T-helper 22 cell (primary cell): ENCODE results near the gene DUSP6.
A peak's percentile ranks its signal among the peaks of the same experiment; 100 is the strongest.
"Not testable (repeated sequence)": the region's sequence is repeated elsewhere in the genome, so short reads cannot be mapped to it uniquely, and the experiment has no call there.

Experiments used
- DNase-seq: peaks from one replicate; pipeline ENCODE4 v3.0.0-alpha.2; 2020; ENCODE audit warnings: low read depth

The DUSP6 gene

DNA sequence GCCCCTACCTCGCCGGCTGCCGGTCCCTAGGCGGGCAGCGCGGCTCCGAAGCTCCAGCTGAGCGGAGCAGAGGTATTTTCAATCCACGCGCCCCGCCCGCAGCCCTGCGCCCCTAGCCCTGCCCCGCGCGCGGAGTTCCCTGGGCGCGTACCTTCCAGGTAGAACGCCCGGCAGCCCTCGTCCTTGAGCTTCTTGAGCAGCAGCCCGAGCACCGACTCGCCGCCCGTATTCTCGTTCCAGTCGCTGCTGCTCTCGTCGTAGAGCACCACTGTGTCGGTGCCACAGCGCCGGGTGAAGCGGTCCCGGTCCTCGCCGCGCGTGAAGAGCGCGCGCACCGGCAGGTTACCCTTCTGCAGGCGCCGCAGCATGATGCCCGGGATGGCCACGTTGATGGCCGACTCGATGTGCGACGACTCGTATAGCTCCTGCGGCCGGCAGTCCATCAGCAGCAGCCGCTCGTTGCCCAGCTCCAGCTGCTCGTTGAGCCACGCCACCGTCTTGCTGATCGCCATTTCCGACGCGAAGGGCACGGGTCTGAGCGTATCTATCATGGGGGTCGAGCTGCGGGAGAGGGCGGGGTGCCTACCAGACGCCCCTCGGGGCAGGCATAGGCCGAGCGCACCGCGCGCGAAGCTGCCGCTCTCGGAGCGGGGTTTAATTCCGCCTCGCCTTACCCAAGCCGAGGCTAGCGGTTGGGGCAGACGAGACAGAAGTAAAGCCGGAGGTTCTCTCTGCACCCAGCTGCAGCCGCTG lies 636 bp downstream of the DUSP6 start:
- no peak for DNase-seq

DNA sequence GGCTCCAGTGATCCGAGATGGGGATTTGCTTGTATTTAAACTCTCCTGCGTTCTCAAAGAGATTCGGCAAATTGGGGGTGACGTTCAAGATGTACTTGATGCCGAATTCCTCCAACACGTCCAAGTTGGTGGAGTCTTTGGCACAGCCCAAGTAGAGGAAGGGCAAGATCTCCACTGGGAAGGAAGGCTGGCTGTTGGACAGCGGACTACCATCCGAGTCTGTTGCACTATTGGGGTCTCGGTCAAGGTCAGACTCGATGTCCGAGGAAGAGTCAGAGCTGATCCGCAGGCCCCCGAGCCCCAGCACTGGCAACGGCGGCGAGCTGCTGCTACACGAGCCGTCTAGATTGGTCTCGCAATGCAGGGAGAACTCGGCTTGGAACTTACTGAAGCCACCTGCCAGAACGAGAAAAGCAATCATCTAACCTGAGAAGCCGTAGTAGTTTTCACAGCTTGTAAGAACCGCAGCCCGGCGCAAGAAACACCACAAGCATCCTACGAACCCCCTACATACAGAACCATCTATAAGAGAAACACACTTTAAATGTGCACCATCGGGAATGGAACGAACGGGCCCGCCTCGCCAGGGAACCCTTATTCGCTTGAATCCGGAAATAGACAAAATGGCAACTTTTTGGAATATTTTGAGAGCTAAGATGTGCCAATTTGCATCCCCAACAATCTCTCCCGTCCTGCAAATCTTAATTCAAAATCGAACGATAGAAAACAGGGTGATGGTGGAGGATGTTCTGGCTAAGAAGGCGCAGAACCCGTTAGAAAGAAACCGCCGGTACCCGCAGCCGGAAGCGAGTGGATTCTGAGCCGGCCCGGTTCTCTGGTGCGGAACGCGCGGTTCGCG lies 1.4 kb downstream of the DUSP6 start:
- DNase-seq: no peak

DNA sequence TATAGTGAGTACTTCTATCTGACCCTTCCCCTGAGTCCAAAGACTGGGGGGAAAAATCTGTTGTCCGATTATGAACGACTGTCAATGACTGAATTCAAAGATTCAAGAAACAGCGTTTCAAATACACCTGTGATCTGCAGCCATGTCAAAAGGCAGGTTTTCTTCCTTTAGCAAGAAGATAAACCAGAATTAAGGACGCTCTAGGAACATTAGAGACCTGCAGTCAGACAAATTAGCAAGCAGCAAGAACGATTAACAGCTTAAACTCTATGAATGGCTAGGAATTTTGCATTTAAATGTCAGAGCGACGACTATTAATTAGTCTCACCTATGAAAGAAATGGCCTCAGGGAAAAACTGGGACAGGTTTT lies 2.1 kb downstream of the DUSP6 start:
- no peak for DNase-seq

DNA sequence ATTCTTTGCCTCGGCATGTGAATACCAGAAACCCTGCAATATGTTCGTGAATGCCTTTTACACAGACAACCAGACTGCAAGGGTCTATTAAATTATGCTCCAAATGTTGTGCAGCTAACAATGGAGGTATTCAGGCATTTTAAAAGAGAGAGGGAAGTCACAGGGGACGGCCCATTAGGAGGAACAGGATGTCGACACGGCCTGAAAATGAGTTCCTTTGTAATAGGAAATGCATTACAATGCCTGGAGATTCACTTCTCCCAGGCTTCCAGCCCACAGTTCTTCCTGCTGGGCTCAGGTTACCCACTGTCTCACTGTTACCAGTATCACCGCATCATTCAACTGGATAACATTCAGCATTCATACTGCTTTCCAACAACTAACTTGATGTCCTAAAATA lies 2.5 kb downstream of the DUSP6 start:
- no peak for DNase-seq

DNA sequence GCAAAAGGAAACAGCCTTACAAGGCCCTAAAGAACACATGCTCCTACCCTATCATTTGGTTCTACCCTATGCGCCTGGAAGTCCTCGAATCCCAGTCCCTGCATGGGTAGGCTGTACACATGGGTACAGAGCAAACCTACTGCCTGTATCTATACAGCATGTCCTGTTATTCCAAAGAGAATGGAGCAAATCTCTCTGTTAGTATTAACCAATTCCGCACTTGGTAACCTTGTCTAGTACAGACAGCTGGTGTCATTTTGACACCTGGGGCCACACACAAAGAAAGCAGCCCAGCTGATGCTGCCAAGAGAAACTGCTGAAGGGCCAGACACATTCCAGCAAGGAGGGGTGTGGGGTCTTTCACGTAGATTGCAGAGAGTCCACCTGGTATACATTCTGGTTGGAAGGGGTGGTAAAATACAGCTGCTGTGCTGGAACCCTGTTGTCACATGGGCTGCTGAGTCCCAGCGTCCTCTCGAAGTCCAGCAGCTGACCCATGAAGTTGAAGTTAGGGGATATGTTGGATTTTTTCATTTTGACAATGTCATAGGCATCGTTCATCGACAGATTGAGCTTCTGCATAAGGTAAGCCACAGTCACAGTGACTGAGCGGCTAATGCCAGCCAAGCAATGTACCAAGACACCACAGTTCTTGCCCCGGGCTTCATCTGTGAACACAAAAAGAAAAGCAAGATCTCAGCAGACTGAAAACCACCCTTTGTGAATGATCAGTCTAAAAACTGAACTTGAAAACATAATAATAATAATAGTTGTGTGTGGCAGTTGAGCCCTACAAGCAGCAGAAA lies 3.2 kb downstream of the DUSP6 start:
- DNase-seq: no peak

DNA sequence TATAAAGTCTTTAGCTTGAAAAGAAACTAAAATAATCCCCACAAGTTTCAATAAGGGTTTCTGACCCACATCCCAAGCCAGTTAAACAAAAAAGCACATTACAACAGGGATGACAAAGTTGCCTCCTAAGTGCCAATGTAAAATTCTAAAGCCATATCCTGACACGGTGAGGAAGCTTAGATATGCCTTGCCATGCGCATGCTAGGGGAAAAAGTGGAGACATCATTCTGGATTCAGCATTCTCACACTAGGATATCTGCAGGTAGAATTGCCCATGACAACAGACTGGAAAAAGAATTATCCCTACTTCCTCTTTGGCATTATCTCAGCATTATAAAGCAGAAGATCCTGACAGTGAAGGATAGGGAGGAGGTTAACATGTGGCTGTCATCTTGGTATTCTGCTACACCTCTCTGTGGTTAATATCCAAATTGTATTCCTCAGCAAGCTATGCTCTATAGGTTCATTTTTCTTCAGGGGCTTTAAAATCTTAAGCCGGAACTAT lies 4.9 kb downstream of the DUSP6 start:
- no peak for DNase-seq

DNA sequence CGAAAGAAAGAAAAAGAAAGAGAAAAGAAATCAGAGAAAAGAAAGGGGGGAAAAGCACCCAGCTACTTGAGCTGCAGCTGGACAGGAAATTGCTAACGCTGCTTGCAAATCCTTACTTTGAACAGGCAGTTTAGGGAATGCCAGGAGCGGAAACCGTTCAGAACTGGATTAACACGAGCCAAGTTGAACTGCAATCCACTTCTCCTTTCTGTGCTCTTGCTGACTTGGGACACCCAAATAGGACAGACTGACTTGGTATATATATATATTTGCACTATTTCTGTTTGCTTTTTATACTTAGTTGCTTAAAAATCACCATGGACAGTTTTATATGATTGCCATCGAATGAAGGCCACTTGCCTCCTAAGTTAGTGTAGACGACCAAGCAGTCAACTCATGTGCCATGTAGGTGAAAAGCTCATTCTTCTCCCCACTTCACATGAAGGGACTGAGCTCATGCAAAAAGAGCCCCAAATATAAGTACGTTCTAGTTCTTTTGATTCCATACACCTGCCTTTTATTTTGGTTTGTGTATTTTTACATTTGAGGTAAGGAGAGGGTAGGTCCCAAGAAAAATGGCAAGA lies 5.5 kb downstream of the DUSP6 start:
- no peak for DNase-seq

DNA sequence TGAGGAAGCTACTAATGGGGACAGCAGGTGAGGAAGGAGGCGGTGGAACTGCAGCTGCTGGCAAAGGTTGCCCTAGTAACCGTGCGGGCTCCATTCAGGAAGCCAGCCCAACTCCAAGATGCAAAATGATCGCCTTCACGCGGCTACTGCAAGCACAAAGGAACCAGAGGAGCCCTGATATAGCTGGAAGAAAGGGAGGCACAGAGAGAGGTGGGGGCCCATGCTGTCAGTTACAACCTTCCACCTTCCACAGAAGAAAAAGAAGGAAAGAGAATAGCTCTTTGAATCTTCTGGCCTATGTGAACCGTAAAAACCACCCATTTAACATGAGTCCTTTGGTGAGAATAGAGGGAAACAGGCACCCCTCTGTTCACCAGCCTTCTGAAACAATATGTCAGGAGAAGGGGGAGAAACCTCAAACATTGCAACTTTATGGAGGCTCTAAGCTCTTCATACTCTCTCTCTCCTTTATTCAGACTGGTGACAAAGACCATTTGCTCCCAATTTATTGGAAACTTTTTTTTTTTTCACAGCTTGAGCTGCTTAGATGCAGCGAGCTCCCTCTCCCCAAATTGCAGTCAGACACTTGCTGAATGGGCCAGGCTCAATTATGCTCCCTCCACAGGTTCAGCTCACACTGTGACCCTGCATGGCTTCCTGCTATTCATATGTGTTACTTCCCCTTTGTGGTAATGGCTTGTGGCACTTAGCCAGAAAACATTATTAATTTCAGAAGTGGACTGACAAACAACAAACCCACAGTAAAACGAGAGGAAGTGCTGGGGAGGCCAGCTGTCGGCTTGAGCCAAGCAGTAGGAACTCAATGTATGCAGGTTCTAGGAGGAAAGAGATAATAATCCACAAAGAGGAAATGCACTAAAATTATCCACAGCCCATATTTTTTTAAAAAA lies 6.2 kb downstream of the DUSP6 start:
- DNase-seq: peak; percentile 13

DNA sequence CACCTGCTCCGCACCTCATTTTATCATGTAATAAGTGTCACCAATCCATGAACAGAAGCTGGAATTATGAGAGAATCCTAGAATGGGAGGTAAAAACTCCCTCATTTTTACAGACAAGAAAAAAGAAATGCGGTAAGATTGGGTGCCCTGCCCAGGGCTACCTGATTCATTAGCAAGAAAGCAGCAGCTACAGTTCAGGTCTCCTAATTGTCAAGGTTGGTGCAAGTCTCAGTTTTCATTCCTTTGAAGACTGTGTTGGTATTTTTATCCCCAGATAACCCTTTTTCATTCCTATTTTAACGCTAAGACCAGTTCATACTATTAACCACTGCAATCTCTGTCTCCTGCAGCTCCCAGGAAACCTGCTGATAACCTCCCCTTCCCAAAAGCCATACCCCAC lies 6.9 kb downstream of the DUSP6 start:
- no peak for DNase-seq

DNA sequence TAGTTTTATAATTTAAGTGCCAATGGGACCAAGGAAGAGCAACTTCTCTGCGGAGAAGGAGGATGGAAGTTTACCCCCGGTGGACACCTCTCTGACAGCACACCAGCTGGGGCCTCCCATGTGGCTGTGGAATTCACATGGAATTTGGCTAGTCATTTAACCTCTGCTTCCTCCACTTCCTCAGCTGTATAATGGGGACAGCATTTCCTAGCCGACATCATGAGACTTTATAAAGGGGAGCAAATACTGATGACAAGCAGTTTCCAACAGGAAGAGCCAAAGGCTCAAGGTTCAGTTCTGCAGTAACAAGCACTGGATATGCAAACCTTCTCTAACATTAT lies 7.5 kb downstream of the DUSP6 start:
- DNase-seq: no peak

DNA sequence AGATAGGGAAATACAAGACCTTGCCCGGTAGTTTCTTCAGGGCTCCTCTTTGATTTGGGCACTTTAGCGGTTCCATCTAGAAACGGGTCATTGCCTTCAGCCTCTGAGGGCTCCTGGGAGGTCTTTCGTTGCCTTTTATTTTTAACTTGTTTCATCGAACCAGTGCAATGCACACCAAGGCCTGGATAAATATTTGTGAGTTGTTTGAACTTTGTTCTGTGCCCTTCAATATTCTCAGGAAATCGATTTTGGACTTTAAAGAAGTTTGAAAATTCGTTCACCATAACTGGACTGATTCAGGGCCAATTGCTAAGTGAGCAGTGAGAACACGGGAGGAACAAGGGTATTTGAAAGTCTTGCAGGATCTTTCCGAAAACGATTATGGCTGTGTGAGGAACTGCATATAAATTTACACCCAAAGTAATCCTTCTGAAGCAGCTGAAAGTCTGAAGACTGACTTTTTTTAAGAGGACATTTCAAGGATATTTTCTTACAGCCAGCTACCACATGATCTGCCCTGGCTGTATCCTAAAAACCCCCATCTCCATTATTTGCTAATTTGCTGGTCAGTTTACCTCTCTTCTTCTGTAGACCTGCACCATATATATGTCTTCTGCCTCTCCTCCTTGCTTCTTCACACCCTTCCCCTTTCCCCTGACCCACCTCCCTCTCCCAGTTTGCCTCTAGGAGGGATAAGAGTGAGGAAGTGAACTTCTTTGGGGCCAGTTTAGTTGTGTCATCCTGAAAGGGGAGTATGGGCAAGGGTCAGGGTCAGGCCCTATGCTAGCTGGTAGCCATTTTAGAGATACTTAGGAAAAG lies 8.0 kb downstream of the DUSP6 start:
- DNase-seq: no peak

DNA sequence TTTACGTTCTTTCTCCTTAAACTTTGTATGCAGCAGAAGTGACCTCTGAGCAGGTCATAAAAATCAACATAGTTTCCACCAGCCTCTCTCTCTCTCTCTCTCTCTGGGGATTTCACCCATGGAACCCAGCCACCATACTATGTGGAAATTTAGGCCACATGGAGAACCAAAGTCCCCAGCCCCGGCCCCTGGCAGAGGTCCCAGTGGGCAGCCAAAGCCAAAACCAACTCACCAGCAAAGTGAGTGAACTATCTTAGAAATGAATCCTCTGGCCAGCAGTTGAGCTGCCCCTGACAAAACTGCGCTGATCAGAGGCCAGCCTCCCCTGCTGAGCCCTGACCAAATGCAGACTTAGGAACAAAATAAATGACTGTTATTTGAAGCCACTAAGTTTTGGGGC lies 9.2 kb downstream of the DUSP6 start:
- DNase-seq: no peak

DNA sequence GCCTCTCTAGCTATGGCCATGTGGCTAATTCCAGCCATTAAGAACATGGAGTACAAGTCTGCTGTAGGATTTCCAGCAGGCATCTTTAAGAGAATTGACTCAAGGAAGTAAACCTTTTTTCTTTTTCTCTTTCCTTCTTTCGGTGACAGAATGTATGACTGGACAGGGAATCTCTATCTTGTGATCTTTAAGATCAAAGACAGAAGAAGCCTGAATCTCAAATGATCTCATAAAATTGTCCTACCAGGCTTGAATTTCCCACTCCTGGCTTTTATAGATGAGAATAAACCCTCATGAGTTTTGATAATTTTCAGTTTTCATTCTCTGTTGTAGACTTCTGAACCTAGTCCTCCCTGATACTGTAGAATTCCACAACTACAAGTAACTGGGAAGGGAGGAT lies 11.4 kb downstream of the DUSP6 start:
- DNase-seq: no peak

DNA sequence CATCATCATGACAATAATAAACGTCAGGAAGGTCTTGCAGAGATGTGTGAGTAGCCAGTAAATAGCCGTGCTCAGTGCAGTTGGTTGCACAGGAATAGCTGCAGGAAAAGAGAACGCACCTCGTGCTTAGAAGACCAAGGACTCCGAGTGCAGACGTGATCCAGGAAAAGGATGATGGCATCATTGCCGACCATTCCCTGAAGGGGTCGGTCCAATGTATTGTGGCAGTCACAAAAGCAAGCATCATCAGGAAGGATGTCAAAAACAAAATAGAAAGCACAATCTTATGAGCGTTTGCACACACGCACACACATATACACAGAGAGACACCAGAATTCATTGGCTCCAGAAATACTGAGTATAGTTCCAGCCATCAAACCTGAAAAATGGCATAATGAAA lies 12.8 kb downstream of the DUSP6 start:
- no peak for DNase-seq

DNA sequence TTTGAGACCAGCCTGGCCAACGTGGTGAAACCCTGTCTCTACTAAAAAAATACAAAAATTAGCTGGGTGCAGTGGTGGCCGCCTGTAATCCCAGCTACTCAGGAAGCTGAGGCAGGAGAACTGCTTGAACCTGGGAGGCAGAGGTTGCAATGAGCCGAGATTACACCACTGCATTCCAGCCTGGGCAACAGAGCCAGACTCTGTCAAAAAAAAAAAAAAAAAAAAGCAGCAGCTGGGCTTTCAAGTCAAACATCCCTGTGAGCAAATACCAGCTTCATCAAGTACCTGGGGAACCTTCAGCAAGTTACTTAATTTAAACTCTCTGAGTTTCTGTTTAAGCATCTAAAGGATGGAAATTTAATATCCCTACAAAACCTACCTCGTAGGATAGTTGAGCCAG lies 15.2 kb downstream of the DUSP6 start:
- DNase-seq: not testable (repeated sequence)

DNA sequence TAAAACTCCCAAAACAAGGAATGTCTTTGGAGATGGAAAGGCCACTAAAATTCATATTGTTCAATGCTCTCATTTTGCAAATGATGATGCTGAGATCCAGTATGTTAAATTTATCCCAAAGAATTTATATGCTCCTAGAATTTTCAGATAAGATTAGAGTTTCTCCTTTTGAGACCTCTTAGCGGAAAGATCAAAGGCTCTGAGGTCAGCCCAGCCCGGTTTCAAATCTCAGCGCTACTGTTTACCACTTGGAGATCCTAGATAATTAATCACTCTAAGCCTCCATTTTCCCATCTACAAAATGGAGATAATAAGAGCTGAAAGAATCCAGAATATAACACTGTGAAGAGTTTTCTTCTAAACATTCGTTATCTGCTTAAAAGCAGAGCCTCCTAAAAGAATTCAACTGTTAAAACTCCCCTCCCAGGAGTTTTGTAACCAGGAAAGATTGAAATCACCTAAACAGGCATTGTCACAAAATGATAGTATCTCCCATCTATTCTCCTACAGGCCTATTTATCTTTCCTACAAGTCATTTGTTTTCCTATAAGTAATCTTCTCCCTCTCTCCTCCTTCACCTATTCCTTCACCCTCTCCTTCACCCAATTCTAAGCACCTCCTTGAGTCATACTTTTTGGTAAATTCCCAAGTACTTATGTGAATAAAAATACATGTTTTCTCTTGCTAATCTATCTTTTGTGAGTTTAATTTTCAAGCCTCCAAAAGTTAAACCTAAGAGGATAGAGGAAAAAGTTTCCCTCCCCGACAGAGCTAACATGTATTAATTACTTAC lies 16.7 kb downstream of the DUSP6 start:
- DNase-seq: no peak

DNA sequence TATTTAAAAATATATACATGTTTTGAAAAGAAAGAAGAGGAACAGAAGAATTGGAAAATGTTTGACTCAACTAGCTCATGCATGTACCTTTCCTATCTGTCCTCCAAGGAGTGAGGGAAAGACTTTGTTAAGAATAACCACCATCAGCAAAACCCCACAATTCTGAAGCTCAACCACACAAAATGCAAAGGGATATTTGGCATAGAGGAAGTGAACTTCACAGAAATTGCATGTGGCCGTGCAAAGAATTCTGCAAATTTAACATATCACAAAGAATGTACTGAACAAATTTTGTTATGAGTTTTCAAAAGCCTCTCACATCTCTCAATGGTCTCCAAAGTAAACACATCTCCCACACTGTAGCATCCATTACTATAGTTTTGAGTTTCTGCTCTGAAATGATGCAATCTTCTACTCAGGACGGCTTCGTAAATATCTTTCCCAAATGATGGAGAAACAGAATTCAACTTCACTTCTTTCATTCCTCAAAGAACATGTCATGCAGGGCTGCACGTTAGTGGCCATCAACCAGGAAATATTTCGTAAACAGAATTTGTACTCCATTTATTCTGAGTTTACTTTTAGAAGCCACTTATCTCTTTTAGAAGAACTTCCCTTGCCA lies 17.6 kb downstream of the DUSP6 start:
- DNase-seq: no peak

DNA sequence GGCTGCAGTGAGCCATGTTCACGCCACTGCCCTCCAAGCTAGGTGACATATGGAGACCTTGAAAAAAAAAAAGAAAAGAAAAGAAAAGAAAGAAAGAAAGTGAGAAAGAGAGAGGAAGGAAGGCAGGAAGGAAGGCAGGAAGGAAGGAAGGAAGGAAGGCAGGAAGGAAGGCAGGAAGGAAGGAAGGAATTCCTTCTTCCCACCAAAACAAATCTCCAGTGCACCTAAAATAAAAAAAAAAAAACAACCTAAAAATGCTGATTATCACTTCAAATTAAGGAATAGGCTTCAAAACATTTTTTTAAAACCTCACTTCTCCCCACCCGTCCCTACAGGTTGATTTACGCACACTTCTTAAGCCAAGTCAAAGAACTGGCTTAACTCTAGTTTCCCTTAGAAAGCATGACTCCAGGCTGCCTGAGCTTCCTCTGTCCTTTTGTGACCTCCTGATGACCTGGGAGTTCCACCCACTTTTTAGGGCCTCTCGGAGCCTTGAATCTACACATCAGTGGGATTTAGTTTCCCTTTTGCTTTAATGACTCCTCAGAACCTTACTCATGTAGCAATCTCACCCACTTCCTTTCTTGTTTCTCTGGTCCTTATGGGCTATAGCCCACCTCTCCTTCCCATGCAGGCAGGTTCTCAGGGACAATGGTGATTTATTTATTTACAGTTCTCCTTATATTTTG lies 18.6 kb downstream of the DUSP6 start:
- DNase-seq: no peak
